Astrocyte (in vitro differentiated cells and primary cell): ENCODE results near the gene COLEC11. TPM values are rescaled to one million over a fixed set of nuclear protein-coding genes. Genes with fewer than 3 reads are reported as not detected.

Source experiments
- DNase-seq: peaks from one replicate; pipeline ENCODE4 v3.0.0-alpha.2; 2010; ENCODE audit warnings: low read depth
- FAIRE-seq: peaks from 2 replicates; lab custom pipeline; 2011; peaks lifted over from hg19 to GRCh38; lab: Jason Lieb, UNC
- H2AFZ ChIP-seq: 2 replicates; pipeline ENCODE4 v1.6.0; 2012; ENCODE audit warnings: low read depth, low read length, inconsistent platforms
- H3K27ac ChIP-seq: 2 replicates; pipeline ENCODE4 v1.5.1; 2011; ENCODE audit warnings: low read depth, low read length, inconsistent platforms
- H3K27me3 ChIP-seq: 2 replicates; pipeline ENCODE4 v1.6.0; 2011; ENCODE audit warnings: low read length, inconsistent platforms; ENCODE audit not compliant: insufficient read depth
- H3K36me3 ChIP-seq: 2 replicates; pipeline ENCODE4 v1.5.1; 2011; ENCODE audit warnings: low read length, inconsistent platforms; ENCODE audit not compliant: insufficient read depth
- H3K4me1 ChIP-seq: 2 replicates; pipeline ENCODE4 v1.5.1; 2011; ENCODE audit warnings: low read length, inconsistent platforms; ENCODE audit not compliant: insufficient read depth
- H3K4me2 ChIP-seq: 2 replicates; pipeline ENCODE4 v1.6.0; 2012; ENCODE audit warnings: low read length, inconsistent platforms
- H3K4me3 ChIP-seq: 2 replicates; pipeline ENCODE4 v1.5.1; 2011; ENCODE audit warnings: low read depth, mild to moderate bottlenecking, low read length, inconsistent platforms; ENCODE audit not compliant: insufficient read depth
- H3K79me2 ChIP-seq: 2 replicates; pipeline ENCODE4 v1.6.0; 2012; ENCODE audit warnings: mild to moderate bottlenecking, low read length, inconsistent platforms; ENCODE audit not compliant: insufficient read depth
- H3K9ac ChIP-seq: 2 replicates; pipeline ENCODE4 v1.6.0; 2012; ENCODE audit warnings: mild to moderate bottlenecking, low read length, inconsistent platforms
- H3K9me3 ChIP-seq: 2 replicates; pipeline ENCODE4 v1.5.1; 2012; ENCODE audit warnings: low read depth, mild to moderate bottlenecking, low read length, inconsistent platforms; ENCODE audit not compliant: insufficient read depth
- H4K20me1 ChIP-seq: 2 replicates; pipeline ENCODE4 v1.6.0; 2012; ENCODE audit warnings: low read length, inconsistent platforms; ENCODE audit not compliant: insufficient read depth
- H3K27ac Mint-ChIP-seq: one replicate; pipeline ENCODE4 v1.8.0; 2021; ENCODE audit warnings: mild to moderate bottlenecking, mixed read lengths; ENCODE audit not compliant: unreplicated experiment
- H3K27me3 Mint-ChIP-seq: one replicate; pipeline ENCODE4 v1.8.0; 2021; ENCODE audit warnings: low read depth, mixed read lengths; ENCODE audit not compliant: unreplicated experiment
- H3K36me3 Mint-ChIP-seq: one replicate; pipeline ENCODE4 v1.8.0; 2021; ENCODE audit warnings: low read depth, mixed read lengths; ENCODE audit not compliant: unreplicated experiment
- H3K4me1 Mint-ChIP-seq: one replicate; pipeline ENCODE4 v1.8.0; 2021; ENCODE audit warnings: low read depth, mixed read lengths; ENCODE audit not compliant: unreplicated experiment
- H3K4me3 Mint-ChIP-seq: one replicate; pipeline ENCODE4 v1.8.0; 2021; ENCODE audit warnings: mild to moderate bottlenecking, moderate library complexity, mixed read lengths; ENCODE audit not compliant: unreplicated experiment
- H3K9me3 Mint-ChIP-seq: one replicate; pipeline ENCODE4 v1.8.0; 2021; ENCODE audit warnings: mild to moderate bottlenecking, mixed read lengths; ENCODE audit not compliant: unreplicated experiment
- EZH2 ChIP-seq: IDR thresholded peaks from 2 replicates; pipeline ENCODE4 v1.6.1; 2012; ENCODE audit warnings: mild to moderate bottlenecking, low read length, inconsistent platforms; ENCODE audit not compliant: insufficient read depth
- total RNA-seq: library from RNA; stranded (reverse); gene quantifications from 2 replicates; pipeline ENCODE4 v1.2.1, GENCODE V29; 2021
- TF ChIP-seq, protein P1 (sequence below): IDR thresholded peaks from 2 replicates; pipeline ENCODE4 v1.5.1; 2011; ENCODE audit warnings: low read depth, mild to moderate bottlenecking, inconsistent platforms, low read length, moderate library complexity; ENCODE audit not compliant: insufficient read depth

COLEC11 gene
- total RNA-seq, 1 donor from 2014 or later, result not detected

DNA sequence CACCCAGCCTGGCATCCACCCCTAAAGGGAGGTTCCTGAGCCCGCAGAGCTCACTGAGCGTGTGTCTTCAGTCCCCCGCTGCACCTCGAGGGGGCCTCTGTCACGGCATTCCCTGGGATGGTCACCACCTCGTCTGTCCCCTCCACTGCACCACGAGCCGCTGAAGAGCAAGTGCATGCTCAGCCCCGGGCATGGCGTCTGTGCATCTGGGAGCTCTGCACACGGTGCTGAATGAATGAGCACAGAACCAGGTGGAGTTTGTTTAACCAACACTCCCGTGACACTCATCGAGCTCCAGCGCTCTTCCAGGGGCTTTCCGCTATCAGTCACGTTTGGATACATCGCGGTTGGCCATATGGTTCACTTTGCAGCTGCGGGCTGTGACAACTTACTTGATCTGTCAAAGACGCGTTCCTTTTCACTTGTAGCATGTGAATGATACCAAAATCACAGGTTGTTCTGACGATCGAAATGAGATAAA, 72.3 kb downstream of the COLEC11 start:
- H3K4me1 ChIP-seq, result no peaks in the 10 kb centered on the region
- Mint-ChIP-seq H3K27ac (no peak overlapping the region), H3K4me1 (no peaks in the 10 kb centered on the region), H3K9me3 (no peaks in the 10 kb centered on the region), H3K27me3 (peaks cover 12% of the 10 kb centered on the region), H3K36me3 (no peaks in the 10 kb centered on the region), H3K4me3 (no peak overlapping the region)
- FAIRE-seq (no peak), DNase-seq (no peak)
- H3K4me3 ChIP-seq, result no peak overlapping the region
- no peak overlapping the region for H3K4me2 ChIP-seq
- H3K9ac ChIP-seq, result no peak overlapping the region
- H3K9me3 ChIP-seq, result no peaks in the 10 kb centered on the region
- no peaks in the 10 kb centered on the region for H3K79me2 ChIP-seq
- H4K20me1 ChIP-seq, result no peaks in the 10 kb centered on the region
- TF ChIP-seq, protein P1, sequence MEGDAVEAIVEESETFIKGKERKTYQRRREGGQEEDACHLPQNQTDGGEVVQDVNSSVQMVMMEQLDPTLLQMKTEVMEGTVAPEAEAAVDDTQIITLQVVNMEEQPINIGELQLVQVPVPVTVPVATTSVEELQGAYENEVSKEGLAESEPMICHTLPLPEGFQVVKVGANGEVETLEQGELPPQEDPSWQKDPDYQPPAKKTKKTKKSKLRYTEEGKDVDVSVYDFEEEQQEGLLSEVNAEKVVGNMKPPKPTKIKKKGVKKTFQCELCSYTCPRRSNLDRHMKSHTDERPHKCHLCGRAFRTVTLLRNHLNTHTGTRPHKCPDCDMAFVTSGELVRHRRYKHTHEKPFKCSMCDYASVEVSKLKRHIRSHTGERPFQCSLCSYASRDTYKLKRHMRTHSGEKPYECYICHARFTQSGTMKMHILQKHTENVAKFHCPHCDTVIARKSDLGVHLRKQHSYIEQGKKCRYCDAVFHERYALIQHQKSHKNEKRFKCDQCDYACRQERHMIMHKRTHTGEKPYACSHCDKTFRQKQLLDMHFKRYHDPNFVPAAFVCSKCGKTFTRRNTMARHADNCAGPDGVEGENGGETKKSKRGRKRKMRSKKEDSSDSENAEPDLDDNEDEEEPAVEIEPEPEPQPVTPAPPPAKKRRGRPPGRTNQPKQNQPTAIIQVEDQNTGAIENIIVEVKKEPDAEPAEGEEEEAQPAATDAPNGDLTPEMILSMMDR, result no peak
- no peaks in the 10 kb centered on the region for H3K36me3 ChIP-seq
- H3K27me3 ChIP-seq, result peaks cover 2% of the 10 kb centered on the region
- H2AFZ ChIP-seq, result no peak overlapping the region
- no peak overlapping the region for H3K27ac ChIP-seq

GRCh38 chr2:3669656-3670055, 74.7 kb downstream of the COLEC11 start:
- H3K9me3 ChIP-seq, result no peaks in the 10 kb centered on the region
- no peaks in the 10 kb centered on the region for H3K79me2 ChIP-seq
- FAIRE-seq (no peak), DNase-seq (no peak)
- no peaks in the 10 kb centered on the region for H3K36me3 ChIP-seq
- no peak overlapping the region for H3K4me2 ChIP-seq
- Mint-ChIP-seq H3K36me3 (no peaks in the 10 kb centered on the region), H3K4me3 (no peak overlapping the region), H3K27me3 (peaks cover 26% of the 10 kb centered on the region), H3K9me3 (no peaks in the 10 kb centered on the region), H3K27ac (no peak overlapping the region), H3K4me1 (no peaks in the 10 kb centered on the region)
- no peaks in the 10 kb centered on the region for H4K20me1 ChIP-seq
- H2AFZ ChIP-seq, result no peak overlapping the region
- H3K27ac ChIP-seq, result no peak overlapping the region
- H3K9ac ChIP-seq, result no peak overlapping the region
- TF ChIP-seq EZH2, result no peak
- TF ChIP-seq, protein P1, result no peak
- no peaks in the 10 kb centered on the region for H3K27me3 ChIP-seq
- H3K4me3 ChIP-seq, result no peak overlapping the region
- no peaks in the 10 kb centered on the region for H3K4me1 ChIP-seq

GRCh38 chr2:3670376-3670775, 75.5 kb downstream of the COLEC11 start:
- Histone ChIP-seq H3K9me3 (no peaks in the 10 kb centered on the region), H4K20me1 (no peaks in the 10 kb centered on the region), H3K9ac (no peak overlapping the region), H3K4me2 (no peak overlapping the region), H3K27me3 (no peaks in the 10 kb centered on the region), H3K4me1 (no peaks in the 10 kb centered on the region), H3K4me3 (no peak overlapping the region), H3K79me2 (no peaks in the 10 kb centered on the region), H3K36me3 (no peaks in the 10 kb centered on the region), H3K27ac (no peak overlapping the region), H2AFZ (no peak overlapping the region)
- H3K36me3 Mint-ChIP-seq, result no peaks in the 10 kb centered on the region
- FAIRE-seq (no peak), DNase-seq (no peak)
- H3K4me3 Mint-ChIP-seq, result no peak overlapping the region
- TF ChIP-seq, protein P1, result no peak
- no peak for TF ChIP-seq EZH2
- H3K27me3 Mint-ChIP-seq, result peaks cover 26% of the 10 kb centered on the region
- H3K9me3 Mint-ChIP-seq, result no peaks in the 10 kb centered on the region
- no peak overlapping the region for H3K27ac Mint-ChIP-seq
- H3K4me1 Mint-ChIP-seq, result no peaks in the 10 kb centered on the region
